ENCODE data around the gene PIAS3.
"Not testable (repeated sequence)": the region's sequence is repeated elsewhere in the genome, so short reads cannot be mapped to it uniquely, and the experiment has no call there.

The PIAS3 gene

DNA sequence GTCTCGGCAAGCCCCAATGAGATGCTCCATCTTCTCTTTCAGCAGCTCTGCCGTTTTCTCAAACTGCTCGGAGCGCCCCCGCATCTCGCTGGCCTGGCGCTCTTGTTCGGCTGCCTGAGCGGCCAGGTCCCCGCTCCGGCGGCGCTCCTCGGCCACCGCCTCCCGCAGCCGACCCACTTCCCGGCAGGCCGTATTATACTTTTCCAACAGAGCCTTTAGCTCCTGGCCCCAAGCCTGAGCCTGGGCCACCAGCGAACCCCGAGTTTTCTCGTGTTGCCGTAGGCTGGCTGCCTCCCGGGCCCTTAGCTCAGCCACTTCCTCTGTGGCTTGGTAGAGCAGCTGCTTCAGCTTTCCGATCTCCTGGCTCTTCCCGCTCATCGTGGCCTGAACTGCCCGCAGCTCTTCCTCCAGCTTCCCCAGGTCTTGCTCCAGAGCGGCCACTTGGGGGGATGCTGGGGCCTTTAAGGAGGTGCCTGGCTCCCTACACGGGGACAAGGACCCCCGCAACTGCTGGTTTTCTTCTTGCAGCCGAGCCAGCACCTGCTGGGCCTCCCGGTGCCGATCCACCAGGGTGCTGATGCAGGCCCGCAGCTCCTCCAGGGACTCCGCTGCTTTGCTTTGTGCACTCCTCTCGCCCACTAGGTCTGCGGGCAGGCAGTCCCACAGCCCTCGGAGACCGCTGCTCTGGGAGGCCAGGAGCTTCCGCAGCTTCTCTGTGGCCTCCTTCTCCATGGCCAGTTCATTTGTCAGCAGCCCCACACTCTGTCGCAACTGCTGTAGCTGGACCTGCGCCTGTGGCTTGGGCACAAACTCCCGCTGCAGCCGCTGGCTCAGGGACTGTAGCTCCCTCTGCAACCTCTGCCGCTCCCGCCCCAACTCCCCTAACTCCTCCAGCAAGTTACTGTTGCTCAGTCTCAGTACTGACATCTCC, 13.4 kb upstream of the PIAS3 start:
- peak; percentile 66 for DNase-seq

DNA sequence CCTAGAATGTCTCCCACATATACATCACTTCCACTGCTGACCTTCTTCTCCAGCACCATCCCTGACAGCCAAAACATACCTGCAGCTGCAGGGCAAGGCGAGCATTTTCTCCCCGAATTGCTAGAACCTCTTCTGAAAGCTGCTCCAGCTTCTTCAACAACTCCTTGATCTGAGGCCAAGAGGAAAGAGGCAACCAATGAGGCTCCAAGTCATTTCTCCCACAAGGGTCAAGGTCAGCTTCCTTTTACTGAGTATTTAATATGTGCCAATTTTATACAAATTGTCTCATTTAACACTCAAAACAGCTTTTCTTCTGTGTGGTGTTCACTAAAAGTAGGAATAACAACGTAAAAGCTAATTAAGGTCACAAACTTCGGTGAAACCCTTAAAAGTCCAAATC, 9.4 kb upstream of the PIAS3 start:
- DNase-seq = no peak

DNA sequence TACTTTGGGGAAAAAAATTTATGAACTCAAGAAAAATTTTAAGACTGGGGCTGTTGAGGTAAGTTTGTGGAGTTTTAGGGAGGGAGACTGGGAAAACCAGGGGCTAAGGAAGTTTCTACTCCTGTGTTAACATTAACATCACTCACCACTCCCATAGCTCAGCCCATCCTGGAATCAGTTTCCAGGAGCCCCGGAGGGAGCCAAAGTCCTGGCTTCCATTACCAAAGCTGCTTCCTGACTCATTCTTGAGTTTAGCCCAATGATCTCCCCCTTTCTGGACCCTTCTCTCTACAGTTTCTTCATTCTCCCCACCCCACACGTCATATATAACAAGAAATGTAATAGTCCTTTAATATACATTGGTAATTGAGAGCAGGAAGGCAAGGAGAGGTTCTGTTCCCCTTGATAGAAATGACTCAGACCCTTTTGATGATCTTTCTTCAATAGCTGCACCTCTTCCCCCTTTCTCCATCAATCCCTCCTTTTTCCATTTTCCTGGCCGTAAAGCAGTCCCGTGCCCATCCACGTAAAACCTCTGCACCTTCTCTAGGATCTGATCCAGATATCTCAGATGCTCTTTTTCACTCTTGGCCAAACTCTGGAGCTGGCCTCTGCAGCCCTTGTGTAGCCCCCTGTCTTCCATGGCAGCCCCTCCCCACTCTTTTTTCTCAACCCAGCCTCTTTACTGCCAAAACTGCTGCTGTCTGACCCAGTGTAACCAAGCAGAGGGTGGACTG, 4.6 kb upstream of the PIAS3 start:
- DNase-seq = peak; percentile 88

DNA sequence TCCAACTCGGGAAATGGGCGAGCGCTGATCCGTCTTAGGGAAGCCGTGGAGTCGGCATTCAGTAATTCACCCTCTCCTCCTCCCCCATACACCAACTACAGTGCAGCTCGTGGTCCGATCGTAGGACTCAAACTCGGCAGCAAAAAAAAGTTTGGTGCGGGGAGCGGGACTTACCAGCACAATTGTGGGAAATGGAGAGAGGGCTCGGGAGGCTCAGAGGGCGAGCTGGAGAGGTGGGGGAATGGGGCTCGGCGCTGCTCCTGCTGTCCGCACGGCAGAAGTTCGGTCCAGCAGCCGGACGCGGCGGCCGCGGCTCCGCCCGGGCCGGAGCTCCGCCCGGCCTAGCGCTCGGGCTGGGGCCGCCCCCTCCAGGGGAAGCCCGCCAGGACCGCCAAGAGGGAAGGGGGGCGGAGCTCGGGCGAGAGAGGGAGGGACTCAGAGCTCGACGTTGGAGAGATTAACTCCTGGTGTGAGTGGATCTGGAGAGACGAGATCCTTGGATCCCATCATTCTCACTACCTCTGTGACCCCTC, 676 bp upstream of the PIAS3 start:
- peak; percentile 96 for DNase-seq

DNA sequence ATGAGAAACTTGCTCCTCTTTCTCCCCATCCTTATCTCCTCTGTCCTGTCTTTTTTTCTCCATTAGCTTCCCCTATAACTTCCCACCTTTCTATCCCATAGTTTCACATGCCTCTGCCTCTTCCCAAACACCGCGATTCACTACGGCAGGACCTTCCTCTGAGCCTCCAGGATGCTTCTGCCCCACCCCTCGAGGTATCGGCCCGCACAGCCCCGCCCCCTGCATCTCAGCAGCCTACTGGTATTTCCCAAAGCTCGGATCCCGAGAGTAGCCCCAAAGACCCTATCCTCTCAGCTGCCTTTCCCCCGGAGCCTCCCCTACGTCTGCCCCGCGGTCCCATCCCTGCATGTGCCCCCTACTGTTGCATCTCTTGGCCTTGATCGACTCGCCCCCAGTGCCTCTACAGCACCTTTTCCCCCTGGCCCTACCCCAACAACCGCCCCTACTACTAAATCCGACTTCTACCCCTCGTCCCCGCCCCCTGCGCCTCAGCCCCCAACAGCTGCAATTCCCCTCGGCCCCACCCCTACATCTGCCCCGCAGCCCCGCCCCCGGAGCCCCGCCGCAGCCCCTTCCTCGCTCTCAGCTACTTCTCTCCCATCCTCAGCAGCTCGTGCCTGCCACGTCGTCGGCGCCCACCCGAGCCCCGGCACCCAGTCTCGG, 512 bp downstream of the PIAS3 start:
- DNase-seq = no peak

DNA sequence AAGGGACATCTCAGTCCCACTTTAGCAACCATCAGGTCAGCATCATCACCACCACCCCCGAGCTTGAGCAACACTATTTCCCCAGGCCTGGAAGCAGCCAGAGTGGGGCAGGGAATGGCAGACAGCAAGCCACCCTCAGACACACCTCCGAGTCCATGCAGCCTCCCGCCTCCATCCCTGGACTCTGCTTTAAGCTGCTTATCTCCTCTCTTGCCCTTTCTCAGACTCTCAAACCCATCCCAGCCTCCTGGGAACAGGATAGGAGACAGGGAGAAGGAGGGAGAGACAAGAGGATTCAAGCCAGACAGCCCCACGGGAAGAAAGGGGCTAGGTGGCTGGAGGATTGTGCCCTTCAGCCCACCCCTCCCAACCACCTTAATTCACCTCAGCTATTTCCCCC, 1.7 kb downstream of the PIAS3 start:
- no peak for DNase-seq

DNA sequence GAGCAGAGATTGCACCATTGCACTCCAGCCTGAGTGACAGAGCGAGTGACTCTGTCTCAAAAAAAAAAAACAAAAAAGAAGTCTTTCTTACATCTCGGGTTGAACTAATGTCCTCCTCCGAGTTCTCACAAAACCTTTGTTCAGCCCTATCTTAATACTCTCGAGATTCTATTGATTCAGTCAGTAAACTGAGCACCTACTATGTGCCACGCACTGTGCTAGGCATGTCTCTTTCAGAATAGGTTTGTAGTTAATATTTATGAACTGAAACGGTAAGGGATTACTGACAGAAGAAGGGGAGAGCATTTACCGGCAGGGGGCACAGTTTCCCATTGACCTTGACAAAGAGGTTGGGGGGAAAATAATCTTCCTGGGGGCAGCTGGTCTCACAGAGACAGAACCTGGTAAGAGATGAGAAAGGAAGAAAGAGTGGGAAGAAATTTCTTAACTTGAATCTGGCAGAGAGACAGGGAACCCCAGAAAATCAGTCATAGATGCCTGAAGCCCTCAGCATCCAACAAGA, 3.4 kb downstream of the PIAS3 start:
- DNase-seq = no peak

DNA sequence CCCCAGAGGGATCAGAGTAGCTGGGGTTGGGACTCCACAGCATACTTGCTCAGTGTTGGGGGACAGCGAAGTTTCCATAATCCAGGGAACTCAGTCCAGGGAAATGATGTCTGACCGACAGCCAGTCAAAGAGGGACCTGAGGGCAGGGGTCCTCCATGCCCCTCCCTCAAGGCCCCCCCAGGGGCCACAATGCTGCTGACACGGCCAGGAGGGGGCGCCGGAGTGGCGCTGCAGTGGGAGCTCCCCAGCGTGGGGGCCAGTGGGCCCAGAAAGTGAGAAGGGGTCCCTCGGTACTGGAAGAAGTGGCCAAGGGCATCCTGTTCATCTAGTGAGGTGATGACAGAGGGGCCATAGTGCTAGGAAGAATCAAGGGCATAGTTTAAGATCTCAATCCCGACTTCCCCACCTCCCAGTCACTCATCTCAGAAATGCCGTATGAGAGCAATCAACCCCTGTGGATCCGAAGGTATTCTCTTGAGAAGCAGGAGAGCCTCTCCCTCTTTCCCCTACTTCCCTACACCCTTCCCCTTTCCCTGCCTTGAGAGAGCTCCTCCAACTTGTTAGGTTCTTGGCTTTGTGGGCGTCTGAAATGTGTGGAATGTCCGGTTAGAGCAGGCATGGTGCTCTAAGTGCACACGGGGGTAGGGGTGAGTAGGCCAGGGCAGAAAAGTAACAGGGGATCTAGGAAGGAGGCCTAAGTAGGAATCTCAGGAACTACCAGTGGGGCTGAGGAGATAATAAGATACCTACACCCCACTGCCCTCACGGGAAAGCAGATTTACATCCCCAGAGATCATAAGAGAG, 9.3 kb downstream of the PIAS3 start:
- DNase-seq = no peak

DNA sequence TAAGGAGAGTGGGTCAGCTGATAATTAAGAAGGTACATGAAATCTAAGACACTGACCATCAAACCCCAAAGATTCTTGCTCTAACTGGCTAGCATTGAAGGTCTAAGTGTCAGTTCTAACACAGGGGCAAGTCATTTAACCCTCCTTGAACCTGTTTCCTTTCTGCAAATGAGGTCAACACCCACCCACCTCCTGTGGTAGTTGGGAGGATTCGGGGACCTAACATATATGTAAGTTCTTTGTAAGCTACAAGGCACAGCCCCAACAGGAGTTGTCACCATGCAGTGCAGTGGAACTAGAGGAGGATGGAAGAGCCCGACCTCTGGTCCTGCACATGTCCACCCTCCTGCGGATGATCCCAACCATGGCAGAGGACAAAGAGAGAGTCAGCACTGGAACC, 11.1 kb downstream of the PIAS3 start:
- DNase-seq = no peak

DNA sequence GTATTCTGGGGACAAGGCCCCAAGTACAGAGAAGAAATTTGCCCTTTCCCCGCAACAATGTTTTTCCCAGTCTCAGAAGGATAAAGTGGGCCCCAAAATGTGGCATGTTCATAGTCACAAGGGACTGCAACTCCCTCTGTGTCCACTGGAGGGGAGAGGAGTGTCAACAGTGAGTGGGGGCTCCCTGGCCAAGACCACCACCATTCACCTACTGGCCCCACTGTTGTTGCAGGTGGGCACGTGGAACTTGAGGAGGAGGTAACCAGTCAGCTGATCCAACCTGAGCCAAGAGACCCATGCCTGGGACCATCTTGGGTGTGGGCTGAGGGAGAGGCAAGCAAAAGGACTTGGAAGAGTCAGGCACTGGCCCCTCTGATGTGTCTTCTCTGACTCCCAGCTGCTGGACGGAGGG, 12.7 kb downstream of the PIAS3 start:
- peak; percentile 52 for DNase-seq

DNA sequence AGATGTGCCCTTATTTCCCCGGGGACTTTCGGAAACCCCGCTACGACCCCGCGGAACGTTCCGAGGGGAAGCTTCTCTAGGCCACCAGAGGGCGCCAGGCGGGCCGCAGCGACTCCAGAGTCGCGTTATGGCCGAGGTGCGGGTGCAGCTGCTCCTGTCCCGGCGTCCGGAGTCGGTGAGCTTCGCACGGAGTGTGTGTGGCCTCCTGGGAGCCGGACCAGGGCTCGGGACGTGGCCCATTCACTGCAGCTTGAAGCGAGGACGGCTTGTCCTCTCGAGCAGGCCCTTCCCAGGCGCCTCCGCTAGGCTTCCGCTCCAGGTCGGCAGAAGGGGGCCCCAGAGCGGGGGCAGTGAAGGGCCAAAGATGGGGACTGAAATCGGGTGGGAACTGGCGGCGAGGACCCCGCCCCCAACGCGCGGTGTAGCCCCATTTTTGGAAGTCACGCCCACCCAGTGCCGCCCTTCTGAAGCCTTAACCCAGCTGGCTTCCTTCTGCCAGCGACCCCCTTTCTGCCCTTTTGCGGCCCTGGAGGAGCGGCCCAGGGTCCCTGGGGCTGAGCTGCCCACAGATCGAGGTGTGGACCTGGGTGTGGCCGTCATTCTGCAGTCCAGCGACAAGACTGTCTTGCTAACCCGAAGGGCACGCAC, 13.2 kb downstream of the PIAS3 start, which contains the start of gene NUDT17:
Gene NUDT17, plus strand, starts transcription at position 117 of the 648 bp plus-strand sequence. Its CDS starts 11 bp downstream, at position 128.
- DNase-seq = peak; percentile 86

DNA sequence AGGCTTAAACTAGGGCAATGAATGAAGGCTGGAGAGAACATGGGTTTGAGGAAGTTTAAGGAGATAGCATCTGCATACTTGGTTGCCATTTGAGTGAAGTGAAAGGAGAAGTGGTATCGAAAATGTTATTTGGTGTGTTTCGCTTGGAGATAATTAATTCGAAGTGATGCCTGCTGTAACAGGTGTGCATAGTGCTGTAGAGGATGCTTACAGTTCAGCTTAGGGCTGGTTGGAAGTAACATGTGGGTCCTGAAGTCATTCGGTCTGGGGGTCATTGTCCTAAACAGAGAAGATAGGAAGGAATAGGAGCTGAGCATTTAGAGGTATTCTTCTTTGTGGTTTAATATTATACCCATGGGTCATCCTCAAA, 13.8 kb downstream of the PIAS3 start:
- DNase-seq = no peak

DNA sequence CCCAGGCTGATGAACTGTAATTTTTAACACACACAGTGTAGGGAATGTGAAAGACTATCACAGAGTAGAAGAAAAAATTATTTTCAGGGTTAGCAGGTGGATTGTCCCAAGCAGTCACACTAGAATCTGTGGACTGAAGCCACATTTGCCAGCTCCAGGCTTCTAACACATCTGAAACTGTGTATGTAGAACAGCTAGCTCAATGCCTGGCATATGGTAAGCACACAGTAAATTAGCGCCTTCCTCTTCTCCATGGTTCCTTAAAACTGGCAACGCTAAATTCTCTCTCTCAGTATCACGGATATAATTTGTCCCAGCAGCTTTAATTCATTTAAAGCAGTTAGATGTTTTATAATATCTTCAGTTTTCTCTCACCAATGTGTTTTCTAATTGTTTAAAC, 15.8 kb downstream of the PIAS3 start:
- DNase-seq = no peak

DNA sequence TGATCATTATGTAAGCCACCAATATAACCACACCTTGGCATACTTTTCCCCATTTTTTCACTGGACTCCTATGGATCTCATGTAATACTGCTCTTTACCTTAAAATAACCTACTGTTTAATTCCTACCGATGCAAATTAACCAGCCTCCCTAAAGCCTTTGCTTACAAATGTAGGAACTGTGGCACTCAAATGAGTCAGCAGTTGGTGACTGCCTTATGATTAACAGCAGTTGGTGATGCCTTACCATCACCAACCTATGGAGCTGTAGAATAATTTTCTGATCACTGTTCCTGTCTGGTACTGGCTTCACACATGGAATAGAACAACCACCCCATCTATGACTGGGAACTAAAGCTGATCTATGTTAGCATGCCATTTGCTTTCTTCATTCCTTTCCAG, 21.2 kb downstream of the PIAS3 start:
- DNase-seq = no peak

DNA sequence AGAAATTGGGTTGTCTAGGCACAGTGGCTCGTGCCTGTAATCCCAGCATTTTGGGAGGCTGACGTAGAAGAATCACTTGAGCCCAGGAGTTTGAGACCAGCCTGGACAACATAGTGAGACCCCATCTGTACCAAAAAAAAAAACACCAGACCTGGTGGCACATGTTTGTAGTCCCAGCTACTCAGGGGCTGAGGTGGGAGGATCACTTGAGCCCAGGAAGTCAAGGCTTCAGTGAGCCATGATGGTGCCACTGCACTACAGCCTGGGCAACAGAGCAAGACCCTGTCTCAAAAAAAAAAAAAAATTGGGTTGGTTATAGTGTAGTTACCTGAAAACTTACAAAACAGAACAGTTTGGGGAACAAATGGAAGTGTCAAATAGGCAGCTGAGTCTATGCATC, 28.1 kb downstream of the PIAS3 start:
- not testable (repeated sequence) for DNase-seq

DNA sequence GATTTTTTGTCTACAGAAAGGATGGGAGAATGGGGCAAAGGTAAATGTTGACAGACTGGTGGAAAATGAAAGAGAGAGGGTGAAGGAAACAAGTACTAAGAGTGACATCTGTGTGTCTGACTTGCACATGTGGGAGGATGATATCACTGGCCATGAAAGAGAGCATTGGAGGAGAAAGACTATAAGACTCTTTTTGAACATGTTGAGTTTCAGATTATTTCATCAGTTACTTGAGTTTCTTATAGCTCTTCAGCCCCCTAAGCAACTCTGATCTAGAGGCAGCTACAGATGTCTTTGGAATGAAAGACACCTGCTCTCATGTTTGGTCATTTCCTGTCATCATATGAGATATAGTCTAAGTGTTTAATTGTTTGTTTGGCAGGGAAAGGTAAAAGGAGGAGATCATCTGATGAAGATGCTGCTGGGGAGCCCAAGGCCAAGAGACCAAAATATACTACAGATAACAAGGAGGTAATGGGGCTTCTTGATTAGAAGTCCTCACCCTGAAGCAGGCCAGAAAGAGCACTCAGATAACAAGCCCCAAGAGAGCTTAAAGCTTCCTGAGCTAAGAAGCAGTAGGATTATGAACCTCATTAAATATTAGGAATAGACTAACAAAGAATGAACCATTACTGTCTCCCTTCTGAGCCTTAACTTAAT, 30.4 kb downstream of the PIAS3 start:
- no peak for DNase-seq

DNA sequence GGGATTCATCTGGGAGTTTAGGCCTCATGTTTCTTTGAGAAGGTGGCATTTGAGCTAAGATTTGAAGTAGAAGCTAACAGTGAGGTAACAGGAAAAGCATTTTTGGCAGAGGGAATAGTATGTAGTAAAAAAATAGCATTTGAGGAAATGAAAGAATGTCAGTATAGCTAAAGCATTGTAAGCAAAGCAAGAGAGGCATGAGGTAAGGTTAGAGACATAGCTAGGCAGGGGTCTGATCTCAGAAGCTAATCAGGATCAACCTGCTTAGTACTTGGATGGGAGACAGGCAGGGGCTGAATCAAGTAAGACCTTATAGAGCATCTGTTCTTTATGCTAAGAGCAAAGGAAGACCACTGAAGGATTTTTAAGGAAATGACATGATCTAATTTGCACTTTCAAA, 30.9 kb downstream of the PIAS3 start:
- DNase-seq = no peak

DNA sequence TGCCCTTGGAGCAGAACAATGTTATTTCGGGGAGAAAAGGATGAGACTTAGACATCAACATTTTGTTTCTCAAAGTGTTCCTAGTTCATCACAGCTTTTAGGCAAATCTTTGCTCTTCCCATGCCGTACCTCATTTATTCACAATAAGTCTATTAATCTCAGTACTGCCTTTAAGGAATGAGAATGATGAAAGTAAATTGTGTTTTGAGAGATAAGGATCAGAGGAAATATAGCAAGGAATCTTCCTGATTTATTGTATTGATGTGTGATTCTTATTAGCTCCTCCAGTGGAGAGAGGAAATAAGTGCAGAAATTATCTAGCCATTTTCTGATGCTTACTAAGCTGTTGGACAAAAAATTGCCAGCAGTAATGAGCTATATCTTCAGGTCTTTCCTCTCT, 32.9 kb downstream of the PIAS3 start:
- no peak for DNase-seq

DNA sequence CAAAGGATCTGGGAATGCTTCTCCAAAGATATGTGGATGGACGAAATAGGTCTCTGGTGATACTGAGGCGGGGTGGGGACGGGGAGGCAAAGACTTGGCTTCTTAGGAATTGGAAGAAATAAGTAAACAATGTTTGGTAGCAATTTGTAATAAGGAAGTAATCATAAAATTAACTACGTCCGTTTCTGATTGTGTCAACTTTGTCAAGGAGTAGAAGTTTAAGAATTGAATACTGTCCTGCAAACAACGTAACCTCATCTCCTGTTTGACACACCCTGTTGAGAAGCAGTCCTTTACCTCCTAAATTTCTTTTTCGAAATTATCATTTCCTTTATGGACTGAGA, 34.4 kb downstream of the PIAS3 start:
- DNase-seq = no peak

DNA sequence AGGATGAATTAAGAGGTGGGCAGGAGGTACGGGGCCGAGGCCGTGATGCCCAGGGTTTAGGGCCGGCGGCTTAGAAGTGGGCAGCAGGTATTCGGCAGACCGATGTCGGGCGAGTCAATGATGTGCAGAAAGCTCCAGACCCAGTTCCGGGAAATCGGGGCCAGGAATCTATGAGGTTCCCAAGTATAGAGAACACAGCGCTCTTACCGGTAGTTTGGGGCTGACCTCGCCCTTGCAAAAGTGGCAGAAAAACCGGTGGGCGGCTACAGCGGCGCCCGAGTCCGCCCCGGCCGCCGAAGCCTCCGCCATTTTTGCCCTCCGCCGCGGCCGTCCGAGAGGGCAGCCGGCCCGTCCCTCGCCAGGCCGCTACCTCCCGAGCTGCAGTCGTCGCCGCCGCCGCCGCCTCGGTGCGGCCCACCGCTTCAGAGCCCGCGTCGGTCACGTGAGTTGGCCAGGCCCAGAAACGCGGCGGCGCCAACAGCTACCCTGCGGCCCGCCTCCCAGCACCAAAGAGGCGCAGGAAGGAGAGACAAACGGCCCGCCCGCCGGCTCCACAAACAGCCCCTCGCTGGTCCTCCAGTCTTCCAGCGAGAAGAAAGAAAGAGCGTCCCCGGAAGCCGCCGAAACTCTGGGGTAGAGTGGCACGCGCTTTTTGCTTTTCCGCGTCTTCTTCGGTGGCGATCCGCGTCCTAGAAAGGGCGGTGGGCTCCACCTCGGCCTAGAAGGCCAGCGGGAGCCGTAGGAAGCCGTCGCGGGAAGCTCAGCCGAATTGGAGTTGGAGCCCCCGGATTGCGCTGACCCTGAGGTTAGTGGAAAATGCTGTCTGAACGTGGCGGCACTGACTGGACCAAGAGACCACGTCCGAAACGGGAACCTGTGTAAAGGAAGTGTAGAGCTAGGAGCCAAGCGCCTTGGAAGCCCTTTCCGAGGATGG, 35.0 kb downstream of the PIAS3 start, which contains the start of the genes POLR3C and RNF115:
Gene POLR3C, plus strand, starts transcription at position 636 of the 934 bp plus-strand sequence. CDS start 1,577 bp downstream, outside the sequence.
Gene RNF115, minus strand, starts transcription at position 531 of the 934 bp plus-strand sequence. Its CDS starts 222 bp downstream, at position 309.
- peak; percentile 95 for DNase-seq

All from femur (tissue), 1 donor.